HG02642 (cell line): ENCODE data around the gene OR14I1.

Experiments
- ATAC-seq: cut with Tn5 transposase; IDR thresholded peaks from one replicate; pipeline ENCODE4 v1.9.1; 2021; ENCODE audit warnings: mild to moderate bottlenecking; ENCODE audit not compliant: unreplicated experiment, poor library complexity

Gene OR14I1

GRCh38 chr1:248702714-248703113, at the start of gene OR14I1:
Gene OR14I1 (minus strand): TSS chr1:248702766.
- ATAC-seq = no peak

- no peak for ATAC-seq
Measured at GRCh38 chr1:248751635-248752034, 49.1 kb upstream of the OR14I1 start.

- ATAC-seq = no peak
Measured at GRCh38 chr1:248751142-248751541, 48.6 kb upstream of the OR14I1 start.

- ATAC-seq = no peak
Measured at GRCh38 chr1:248750496-248750895, 47.9 kb upstream of the OR14I1 start.

GRCh38 chr1:248748211-248748610, 45.6 kb upstream of the OR14I1 start:
- ATAC-seq = no peak

- no peak for ATAC-seq
Measured at GRCh38 chr1:248740876-248741275, 38.3 kb upstream of the OR14I1 start.

- no peak for ATAC-seq
Measured at GRCh38 chr1:248739572-248740205, 37.1 kb upstream of the OR14I1 start.

- ATAC-seq = no peak
Measured at GRCh38 chr1:248737457-248737856, 34.9 kb upstream of the OR14I1 start.

GRCh38 chr1:248736977-248737376, 34.4 kb upstream of the OR14I1 start:
- ATAC-seq = no peak

- no peak for ATAC-seq
Measured at GRCh38 chr1:248733566-248733965, 31.0 kb upstream of the OR14I1 start.

- no peak for ATAC-seq
Measured at GRCh38 chr1:248730507-248731335, 28.2 kb upstream of the OR14I1 start.

- ATAC-seq = no peak
Measured at GRCh38 chr1:248714248-248714647, 11.7 kb upstream of the OR14I1 start.

GRCh38 chr1:248710305-248710900, 7.8 kb upstream of the OR14I1 start:
- ATAC-seq = no peak

- ATAC-seq = no peak
Measured at GRCh38 chr1:248704606-248705005, 2.0 kb upstream of the OR14I1 start.

GRCh38 chr1:248703674-248704073, 1.1 kb upstream of the OR14I1 start:
- ATAC-seq = no peak

- no peak for ATAC-seq
Measured at GRCh38 chr1:248699099-248699498, 3.5 kb downstream of the OR14I1 start.

- no peak for ATAC-seq
Measured at GRCh38 chr1:248697907-248698306, 4.7 kb downstream of the OR14I1 start.

- ATAC-seq = no peak
Measured at GRCh38 chr1:248696774-248697173, 5.8 kb downstream of the OR14I1 start.

- ATAC-seq = no peak
Measured at GRCh38 chr1:248696261-248696660, 6.3 kb downstream of the OR14I1 start.

- no peak for ATAC-seq
Measured at GRCh38 chr1:248695451-248696132, 7.0 kb downstream of the OR14I1 start.
